ENCODE results near the gene TSPAN18.

DNA sequence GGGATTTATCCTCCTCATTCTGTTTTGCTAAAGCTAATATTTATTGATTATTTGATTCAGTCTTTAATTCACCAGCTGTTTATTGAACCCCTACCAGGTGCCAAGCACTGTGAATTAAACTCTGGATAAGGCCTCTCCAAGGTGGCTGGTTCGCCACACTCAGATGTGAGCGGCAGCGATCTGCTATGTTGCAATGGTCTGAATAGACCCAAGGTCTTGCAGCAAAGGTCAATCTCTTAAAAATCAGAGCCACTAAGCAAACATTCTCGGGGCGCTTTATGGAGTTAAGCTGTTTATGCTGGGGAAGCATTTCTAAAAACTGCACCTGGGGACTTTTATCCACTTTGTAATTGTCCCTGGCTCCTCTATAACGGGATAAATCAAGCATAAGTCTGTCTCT is 10.5 kb upstream of the TSPAN18 start:
- TF ChIP-seq, protein P1, sequence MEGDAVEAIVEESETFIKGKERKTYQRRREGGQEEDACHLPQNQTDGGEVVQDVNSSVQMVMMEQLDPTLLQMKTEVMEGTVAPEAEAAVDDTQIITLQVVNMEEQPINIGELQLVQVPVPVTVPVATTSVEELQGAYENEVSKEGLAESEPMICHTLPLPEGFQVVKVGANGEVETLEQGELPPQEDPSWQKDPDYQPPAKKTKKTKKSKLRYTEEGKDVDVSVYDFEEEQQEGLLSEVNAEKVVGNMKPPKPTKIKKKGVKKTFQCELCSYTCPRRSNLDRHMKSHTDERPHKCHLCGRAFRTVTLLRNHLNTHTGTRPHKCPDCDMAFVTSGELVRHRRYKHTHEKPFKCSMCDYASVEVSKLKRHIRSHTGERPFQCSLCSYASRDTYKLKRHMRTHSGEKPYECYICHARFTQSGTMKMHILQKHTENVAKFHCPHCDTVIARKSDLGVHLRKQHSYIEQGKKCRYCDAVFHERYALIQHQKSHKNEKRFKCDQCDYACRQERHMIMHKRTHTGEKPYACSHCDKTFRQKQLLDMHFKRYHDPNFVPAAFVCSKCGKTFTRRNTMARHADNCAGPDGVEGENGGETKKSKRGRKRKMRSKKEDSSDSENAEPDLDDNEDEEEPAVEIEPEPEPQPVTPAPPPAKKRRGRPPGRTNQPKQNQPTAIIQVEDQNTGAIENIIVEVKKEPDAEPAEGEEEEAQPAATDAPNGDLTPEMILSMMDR (IDR thresholded peaks at IDR 0.05) = no peak
- TF ChIP-seq POLR2A (IDR thresholded peaks at IDR 0.05) (no peak), POLR2AphosphoS5 (IDR thresholded peaks at IDR 0.05) (no peak)

All from gastroesophageal sphincter (tissue), 3 donors.